Tibial nerve (tissue), 4 donors: ENCODE measurements around the gene POMZP3. TPM values are rescaled to one million over a fixed set of nuclear protein-coding genes. Genes with fewer than 3 reads are reported as not detected.

Source experiments
- total RNA-seq, 4 donors: library from RNA; depleted of rRNA; stranded (reverse); fragments of >200 nt; gene quantifications; one replicate each; pipeline ENCODE4 v1.1.0, GENCODE V29; 2016

POMZP3 gene
- total RNA-seq, 4 donors from 2014 or later = 7.5 to 15.7 (median 9.1) TPM

Other genes starting within 250 kb of the POMZP3 start
- under 1 TPM in 1 of 4 donors, not detected in 3; 0.84 TPM for gene SSC4D, start 217.6 kb downstream of the POMZP3 start, total RNA-seq
- gene ZP3, start 202.3 kb downstream of the POMZP3 start, total RNA-seq = 10 to 100 TPM in 1 of 4 donors, 1 to 10 TPM in 2, not detected in 1; 1.2 to 19.4 (median 2.4) TPM
- gene DTX2, start 165.6 kb downstream of the POMZP3 start, total RNA-seq = 10 to 100 TPM; 26.8 to 49.2 (median 33.7) TPM
- gene UPK3B, start 116.7 kb downstream of the POMZP3 start, total RNA-seq = 1 to 10 TPM; 2.1 to 8.6 (median 3.1) TPM
- gene SPDYE16, start 84.0 kb downstream of the POMZP3 start, total RNA-seq = under 1 TPM in 1 of 4 donors, not detected in 3; 0.98 TPM